ENCODE measurements around the gene CST4.
"Not testable (repeated sequence)": the region's sequence is repeated elsewhere in the genome, so short reads cannot be mapped to it uniquely, and the experiment has no call there.

The CST4 gene

GRCh38 chr20:23662276-23662870 lies 26.5 kb downstream of the CST4 start:
- in situ Hi-C loops (cut with HindIII; ENCODE audit: low sequenced_read_pairs), result no loop called here

- in situ Hi-C loops (cut with HindIII; ENCODE audit: low sequenced_read_pairs), result no loop called here
Measured at GRCh38 chr20:23661002-23661429, 27.8 kb downstream of the CST4 start.

GRCh38 chr20:23659989-23660837 lies 28.6 kb downstream of the CST4 start:
- in situ Hi-C loops (cut with HindIII; ENCODE audit: low sequenced_read_pairs), result no loop called here

- in situ Hi-C loops (cut with HindIII; ENCODE audit: low sequenced_read_pairs), result not testable (repeated sequence)
Measured at GRCh38 chr20:23659610-23659988, 29.2 kb downstream of the CST4 start.

- in situ Hi-C loops (cut with HindIII; ENCODE audit: low sequenced_read_pairs), result no loop called here
Measured at GRCh38 chr20:23658989-23659609, 29.7 kb downstream of the CST4 start.

- in situ Hi-C loops (cut with HindIII; ENCODE audit: low sequenced_read_pairs), result no loop called here
Measured at GRCh38 chr20:23658336-23658735, 30.5 kb downstream of the CST4 start.

GRCh38 chr20:23657202-23657601 lies 31.6 kb downstream of the CST4 start:
- in situ Hi-C loops (cut with HindIII; ENCODE audit: low sequenced_read_pairs), result no loop called here

- in situ Hi-C loops (cut with HindIII; ENCODE audit: low sequenced_read_pairs), result no loop called here
Measured at GRCh38 chr20:23656372-23656771, 32.5 kb downstream of the CST4 start.

GRCh38 chr20:23655491-23656211 lies 33.2 kb downstream of the CST4 start:
- in situ Hi-C loops (cut with HindIII; ENCODE audit: low sequenced_read_pairs), result no loop called here

- in situ Hi-C loops (cut with HindIII; ENCODE audit: low sequenced_read_pairs), result no loop called here
Measured at GRCh38 chr20:23654717-23655116, 34.1 kb downstream of the CST4 start.

- in situ Hi-C loops (cut with HindIII; ENCODE audit: low sequenced_read_pairs), result no loop called here
Measured at GRCh38 chr20:23654000-23654399, 34.8 kb downstream of the CST4 start.

- in situ Hi-C loops (cut with HindIII; ENCODE audit: low sequenced_read_pairs), result no loop called here
Measured at GRCh38 chr20:23653400-23653938, 35.4 kb downstream of the CST4 start.

GRCh38 chr20:23652926-23653325 lies 35.9 kb downstream of the CST4 start:
- in situ Hi-C loops (cut with HindIII; ENCODE audit: low sequenced_read_pairs), result no loop called here

- in situ Hi-C loops (cut with HindIII; ENCODE audit: low sequenced_read_pairs), result no loop called here
Measured at GRCh38 chr20:23652371-23652770, 36.5 kb downstream of the CST4 start.

GRCh38 chr20:23651117-23651516 lies 37.7 kb downstream of the CST4 start:
- in situ Hi-C loops (cut with HindIII; ENCODE audit: low sequenced_read_pairs), result no loop called here

- in situ Hi-C loops (cut with HindIII; ENCODE audit: low sequenced_read_pairs), result no loop called here
Measured at GRCh38 chr20:23649830-23650417, 38.9 kb downstream of the CST4 start.

- in situ Hi-C loops (cut with HindIII; ENCODE audit: low sequenced_read_pairs), result no loop called here
Measured at GRCh38 chr20:23649242-23649641, 39.6 kb downstream of the CST4 start.

GRCh38 chr20:23647346-23647745 lies 41.5 kb downstream of the CST4 start:
- in situ Hi-C loops (cut with HindIII; ENCODE audit: low sequenced_read_pairs), result no loop called here

- in situ Hi-C loops (cut with HindIII; ENCODE audit: low sequenced_read_pairs), result no loop called here
Measured at GRCh38 chr20:23646106-23646873, 42.5 kb downstream of the CST4 start.

- in situ Hi-C loops (cut with HindIII; ENCODE audit: low sequenced_read_pairs), result no loop called here
Measured at GRCh38 chr20:23645575-23645974, 43.3 kb downstream of the CST4 start.

Measured in endothelial cell of hepatic sinusoid (primary cell).